Measurements from ENCODE around the gene QTRT2. TPM values are rescaled to one million over a fixed set of nuclear protein-coding genes. Genes with fewer than 3 reads are reported as not detected.

QTRT2 gene
- total RNA-seq, 1 experiment from 2014 or later = 47.7 TPM

DNA sequence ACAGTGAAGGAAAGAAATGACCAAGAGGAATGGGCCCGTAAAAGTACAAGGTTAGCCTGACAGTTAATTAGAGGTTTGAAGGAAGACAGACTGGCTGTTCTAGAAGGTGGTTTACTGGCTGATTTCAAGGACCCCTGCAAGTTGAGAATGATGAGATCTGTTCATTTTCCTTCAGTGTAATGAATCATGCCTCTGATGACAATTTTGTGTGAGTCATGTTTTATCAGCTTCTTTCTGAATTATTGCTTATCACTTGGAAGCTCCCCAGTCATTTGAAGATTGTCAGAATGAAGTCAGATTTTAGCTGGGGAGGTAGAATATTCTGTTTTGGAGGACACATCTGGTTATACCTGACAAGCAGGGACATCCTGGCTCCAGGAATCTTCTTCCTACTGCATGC lies 71.7 kb downstream of the QTRT2 start:
- Histone ChIP-seq H3K36me3 (ENCODE audit: control insufficient read depth in 1 of 2, insufficient read depth in 2 of 2, low read length in 2 of 2) (no peaks in the 10 kb centered on the region), H3K9ac (ENCODE audit: low read length) (no peak overlapping the region), H3K4me2 (ENCODE audit: low read length) (no peak overlapping the region), H3K27me3 (ENCODE audit: insufficient read depth, low read length) (no peaks in the 10 kb centered on the region), H4K20me1 (ENCODE audit: insufficient read depth) (no peaks in the 10 kb centered on the region), H2AFZ (ENCODE audit: low read depth, low read length, poor library complexity, severe bottlenecking) (no peak overlapping the region), H3K9me3 (ENCODE audit: control insufficient read depth in 1 of 2, insufficient read depth in 1 of 2, low read depth in 1 of 2, low read length in 2 of 2) (no peaks in the 10 kb centered on the region), H3K9me2 (ENCODE audit: insufficient read depth) (no peaks in the 10 kb centered on the region), H3K27ac (ENCODE audit: low read depth, low read length) (no peak overlapping the region), H3K4me1 (ENCODE audit: control insufficient read depth in 1 of 2, insufficient read depth in 2 of 2, low read length in 2 of 2) (peaks cover 0 to 11% of the 10 kb centered on the region in 2 experiments; a peak in 1 of 4 replicates), H3K4me3 (replicated peaks in 1 of 2; ENCODE audit: low read depth in 1 of 2, low read length in 2 of 2) (no peak overlapping the region), H3K79me2 (ENCODE audit: insufficient read depth, low read length) (no peaks in the 10 kb centered on the region)
- CTCF ChIA-PET = no interaction called here
- TF ChIP-seq SP1 (IDR thresholded peaks at IDR 0.05; ENCODE audit: low read depth) (no peak), EZH2 (IDR thresholded peaks at IDR 0.05) (no peak), FOSL1 (IDR thresholded peaks at IDR 0.05; ENCODE audit: low read depth) (peak; percentile 38; the same call in 1 of the 2 replicates), JUND (IDR thresholded peaks at IDR 0.05) (0 out of 2 replicates have a peak, but pooled peaks have one; percentile 26), MAX (IDR thresholded peaks at IDR 0.05) (no peak), EZH2phosphoT487 (IDR thresholded peaks at IDR 0.05; ENCODE audit: borderline replicate concordance) (no peak)
- TF ChIP-seq, protein P1, sequence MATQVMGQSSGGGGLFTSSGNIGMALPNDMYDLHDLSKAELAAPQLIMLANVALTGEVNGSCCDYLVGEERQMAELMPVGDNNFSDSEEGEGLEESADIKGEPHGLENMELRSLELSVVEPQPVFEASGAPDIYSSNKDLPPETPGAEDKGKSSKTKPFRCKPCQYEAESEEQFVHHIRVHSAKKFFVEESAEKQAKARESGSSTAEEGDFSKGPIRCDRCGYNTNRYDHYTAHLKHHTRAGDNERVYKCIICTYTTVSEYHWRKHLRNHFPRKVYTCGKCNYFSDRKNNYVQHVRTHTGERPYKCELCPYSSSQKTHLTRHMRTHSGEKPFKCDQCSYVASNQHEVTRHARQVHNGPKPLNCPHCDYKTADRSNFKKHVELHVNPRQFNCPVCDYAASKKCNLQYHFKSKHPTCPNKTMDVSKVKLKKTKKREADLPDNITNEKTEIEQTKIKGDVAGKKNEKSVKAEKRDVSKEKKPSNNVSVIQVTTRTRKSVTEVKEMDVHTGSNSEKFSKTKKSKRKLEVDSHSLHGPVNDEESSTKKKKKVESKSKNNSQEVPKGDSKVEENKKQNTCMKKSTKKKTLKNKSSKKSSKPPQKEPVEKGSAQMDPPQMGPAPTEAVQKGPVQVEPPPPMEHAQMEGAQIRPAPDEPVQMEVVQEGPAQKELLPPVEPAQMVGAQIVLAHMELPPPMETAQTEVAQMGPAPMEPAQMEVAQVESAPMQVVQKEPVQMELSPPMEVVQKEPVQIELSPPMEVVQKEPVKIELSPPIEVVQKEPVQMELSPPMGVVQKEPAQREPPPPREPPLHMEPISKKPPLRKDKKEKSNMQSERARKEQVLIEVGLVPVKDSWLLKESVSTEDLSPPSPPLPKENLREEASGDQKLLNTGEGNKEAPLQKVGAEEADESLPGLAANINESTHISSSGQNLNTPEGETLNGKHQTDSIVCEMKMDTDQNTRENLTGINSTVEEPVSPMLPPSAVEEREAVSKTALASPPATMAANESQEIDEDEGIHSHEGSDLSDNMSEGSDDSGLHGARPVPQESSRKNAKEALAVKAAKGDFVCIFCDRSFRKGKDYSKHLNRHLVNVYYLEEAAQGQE (IDR thresholded peaks at IDR 0.05; ENCODE audit: low read depth) = no peak
- TF ChIP-seq, protein P2, sequence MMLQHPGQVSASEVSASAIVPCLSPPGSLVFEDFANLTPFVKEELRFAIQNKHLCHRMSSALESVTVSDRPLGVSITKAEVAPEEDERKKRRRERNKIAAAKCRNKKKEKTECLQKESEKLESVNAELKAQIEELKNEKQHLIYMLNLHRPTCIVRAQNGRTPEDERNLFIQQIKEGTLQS (IDR thresholded peaks at IDR 0.05) = no peak
- POLR2A ChIA-PET = no interaction called here
- no peak for DNase-seq (ENCODE audit: low read depth, low spot score)
- RAD21 ChIA-PET (ENCODE audit: low non-redundant PET in 1 of 2, low total read pairs in 2 of 2, uncharacterized antibody in 2 of 2, unreplicated experiment in 2 of 2) = no interaction called here
- intact Hi-C loops (cut with micrococcal nuclease) = no loop called here
- no TSS peak for BruUV-seq (replicated peaks)
- ATAC-seq = no peak
